OCI-LY7 (cell line): Measurements from ENCODE around the gene KATNAL1. TPM values are rescaled to one million over a fixed set of nuclear protein-coding genes. Genes with fewer than 3 reads are reported as not detected.
"Not testable (repeated sequence)": the region's sequence is repeated elsewhere in the genome, so short reads cannot be mapped to it uniquely, and the experiment has no call there.

ENCODE experiments used
- BruUV-seq: library from RNA; stranded (reverse); fragments of 400-500 nt; replicated peaks from 2 replicates; lab custom pipeline; 2021; lab: Mats Ljungman, UMichigan
- CTCF ChIA-PET: fragments of 300-600 bp; sonication (Branson Sonifier 250); formaldehyde crosslinking; loops from one replicate; lab custom pipeline; 2022; ENCODE audit warnings: antibody characterized with exemption; ENCODE audit not compliant: unreplicated experiment; lab: Charles Lee
- POLR2A ChIA-PET: fragments of 300-600 bp; sonication (Branson Sonifier 250); formaldehyde crosslinking; loops from one replicate; lab custom pipeline; 2022; ENCODE audit warnings: antibody characterized with exemption; lab: Charles Lee
- DNase-seq: peaks from one replicate; pipeline ENCODE4 v3.0.0-alpha.2; 2015; ENCODE audit warnings: low spot score
- H2AFZ ChIP-seq: fragments of 200-600 bp; sonication (generic), shearing (Covaris generic); 2 replicates; pipeline ENCODE4 v1.6.1; 2014; ENCODE audit warnings: mild to moderate bottlenecking, antibody characterized with exemption, low read length, moderate library complexity
- H3K27ac ChIP-seq: fragments of 200-600 bp; sonication (generic); 2 replicates; pipeline ENCODE4 v1.5.1; 2014; ENCODE audit warnings: mixed run types, low read depth, mild to moderate bottlenecking, moderate library complexity, low read length, inconsistent platforms; ENCODE audit not compliant: poor library complexity, severe bottlenecking
- H3K36me3 ChIP-seq: fragments of 200-600 bp; sonication (generic); 2 replicates; pipeline ENCODE4 v1.6.1; 2014; ENCODE audit warnings: mild to moderate bottlenecking, antibody characterized with exemption, low read length, moderate library complexity, mixed read lengths; ENCODE audit not compliant: insufficient read depth
- H3K4me1 ChIP-seq: fragments of 200-600 bp; sonication (generic); 2 replicates; pipeline ENCODE4 v1.5.1; 2014; ENCODE audit warnings: mild to moderate bottlenecking, low read length; ENCODE audit not compliant: insufficient read depth, poor library complexity, severe bottlenecking
- H3K4me2 ChIP-seq: fragments of 200-600 bp; sonication (generic); 2 replicates; pipeline ENCODE4 v1.6.1; 2014; ENCODE audit warnings: mild to moderate bottlenecking, low read length
- H3K4me3 ChIP-seq: fragments of 200-600 bp; sonication (generic); 2 replicates; pipeline ENCODE4 v1.5.1; 2014; ENCODE audit warnings: mild to moderate bottlenecking, low read depth, low read length; ENCODE audit not compliant: poor library complexity, severe bottlenecking
- H3K79me2 ChIP-seq: fragments of 200-600 bp; sonication (generic); 2 replicates; pipeline ENCODE4 v1.6.1; 2016; ENCODE audit warnings: low read depth, mild to moderate bottlenecking, low read length, moderate library complexity, mixed read lengths; ENCODE audit not compliant: insufficient read depth
- H3K9me2 ChIP-seq: fragments of 200-600 bp; sonication (generic); 2 replicates; pipeline ENCODE4 v1.6.1; 2016; ENCODE audit warnings: mild to moderate bottlenecking, low read length, mixed read lengths; ENCODE audit not compliant: insufficient read depth
- H3K9me3 ChIP-seq: fragments of 200-600 bp; sonication (generic); 2 replicates; pipeline ENCODE4 v1.6.1; 2014; ENCODE audit warnings: mild to moderate bottlenecking, mixed run types, low read length, mixed read lengths
- H4K20me1 ChIP-seq: fragments of 200-600 bp; sonication (generic); 2 replicates; pipeline ENCODE4 v1.6.1; 2014; ENCODE audit warnings: mild to moderate bottlenecking, antibody characterized with exemption, low read length, moderate library complexity, mixed read lengths; ENCODE audit not compliant: insufficient read depth
- EZH2phosphoT487 ChIP-seq: fragments of 200-600 bp; sonication (generic); IDR thresholded peaks from 2 replicates; pipeline ENCODE4 v1.6.1; 2018; ENCODE audit warnings: low read depth, borderline replicate concordance, mild to moderate bottlenecking, mixed run types, antibody characterized with exemption, low read length, moderate library complexity, mixed read lengths
- intact Hi-C: fragments of 100-400 bp; cut with micrococcal nuclease; formaldehyde crosslinking; loops from one replicate; pipeline ENCODE4 v1.10.0; 2022; ENCODE audit not compliant: unreplicated experiment
- total RNA-seq, 2 experiments: library from RNA; depleted of rRNA in 1 of 2; stranded (reverse); fragments of >200 nt in 1 of 2; shearing (Covaris generic) in 1 of 2; gene quantifications; 2 replicates each; pipeline ENCODE4 v1.2.3, GENCODE V29; 2014 to 2022
- TF ChIP-seq, protein P1 (sequence below): fragments of 200-600 bp; sonication (generic); conservative IDR thresholded peaks from 2 replicates; pipeline ENCODE4 v1.5.1; 2014; ENCODE audit warnings: mild to moderate bottlenecking, antibody characterized with exemption, low read length, moderate library complexity, mixed read lengths

KATNAL1 gene
- total RNA-seq, 2 experiments from 2014 or later: 13.9 to 34.5 TPM

DNA sequence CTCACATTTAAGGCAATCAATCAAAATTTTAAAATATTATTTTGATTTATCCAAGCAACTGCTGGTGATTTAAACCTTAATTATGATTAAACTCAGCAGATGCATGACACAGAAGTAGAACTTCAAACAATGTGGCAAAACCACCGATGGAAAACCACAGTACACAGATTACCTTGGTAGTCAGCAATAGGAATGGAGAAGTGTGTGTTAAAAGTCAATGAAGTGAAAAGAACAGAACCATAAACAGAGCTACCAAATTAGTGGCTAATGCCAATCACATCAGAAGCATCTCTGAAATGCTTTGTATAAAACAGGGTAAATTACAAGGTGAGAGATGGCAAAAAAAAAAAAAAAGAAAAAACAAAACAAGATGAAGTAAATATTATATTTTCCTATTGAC lies 31.2 kb downstream of the KATNAL1 start:
- POLR2A ChIA-PET: interaction anchor here (0.6 to 2.2 kb wide), 6 partner anchors 15 to 432 kb away, joined by 3 to 6 read pairs (median 3); no protein-coding TSS in a partner anchor
- CTCF ChIA-PET: no interaction called here
- Histone ChIP-seq H3K27ac (no peak overlapping the region), H2AFZ (no peak overlapping the region), H3K9me3 (peaks cover 12% of the 10 kb centered on the region; the same call in 1 of the 2 replicates), H4K20me1 (no peaks in the 10 kb centered on the region), H3K36me3 (peaks cover 93% of the 10 kb centered on the region), H3K79me2 (peaks cover 12% of the 10 kb centered on the region), H3K4me3 (no peak overlapping the region), H3K9me2 (no peaks in the 10 kb centered on the region), H3K4me2 (no peak overlapping the region), H3K4me1 (peaks cover 10% of the 10 kb centered on the region)
- TF ChIP-seq, protein P1, sequence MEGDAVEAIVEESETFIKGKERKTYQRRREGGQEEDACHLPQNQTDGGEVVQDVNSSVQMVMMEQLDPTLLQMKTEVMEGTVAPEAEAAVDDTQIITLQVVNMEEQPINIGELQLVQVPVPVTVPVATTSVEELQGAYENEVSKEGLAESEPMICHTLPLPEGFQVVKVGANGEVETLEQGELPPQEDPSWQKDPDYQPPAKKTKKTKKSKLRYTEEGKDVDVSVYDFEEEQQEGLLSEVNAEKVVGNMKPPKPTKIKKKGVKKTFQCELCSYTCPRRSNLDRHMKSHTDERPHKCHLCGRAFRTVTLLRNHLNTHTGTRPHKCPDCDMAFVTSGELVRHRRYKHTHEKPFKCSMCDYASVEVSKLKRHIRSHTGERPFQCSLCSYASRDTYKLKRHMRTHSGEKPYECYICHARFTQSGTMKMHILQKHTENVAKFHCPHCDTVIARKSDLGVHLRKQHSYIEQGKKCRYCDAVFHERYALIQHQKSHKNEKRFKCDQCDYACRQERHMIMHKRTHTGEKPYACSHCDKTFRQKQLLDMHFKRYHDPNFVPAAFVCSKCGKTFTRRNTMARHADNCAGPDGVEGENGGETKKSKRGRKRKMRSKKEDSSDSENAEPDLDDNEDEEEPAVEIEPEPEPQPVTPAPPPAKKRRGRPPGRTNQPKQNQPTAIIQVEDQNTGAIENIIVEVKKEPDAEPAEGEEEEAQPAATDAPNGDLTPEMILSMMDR: no peak
- TF ChIP-seq EZH2phosphoT487: no peak
- intact Hi-C loops: no loop called here
- DNase-seq: no peak
- BruUV-seq: no TSS peak

DNA sequence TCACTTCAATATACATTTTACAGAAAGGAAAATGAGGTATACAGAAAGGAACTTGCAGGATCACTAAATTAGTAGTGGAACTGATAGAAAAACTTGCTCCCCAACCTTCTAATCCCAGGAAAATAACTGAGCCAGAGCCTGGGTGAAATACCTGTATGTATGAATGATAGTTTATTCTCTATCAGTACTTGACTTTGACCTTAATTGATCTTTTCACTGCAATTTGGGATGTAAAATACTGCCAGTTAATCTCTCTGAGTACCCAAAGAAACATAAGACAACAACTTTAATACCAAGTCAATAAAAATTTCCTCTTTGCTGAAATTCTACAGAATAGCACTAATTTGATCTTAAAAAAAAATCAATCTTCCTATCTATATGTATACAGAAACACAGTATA lies 33.3 kb downstream of the KATNAL1 start:
- POLR2A ChIA-PET: no interaction called here
- peaks cover 12% of the 10 kb centered on the region for H3K79me2 ChIP-seq
- H3K27ac ChIP-seq: no peak overlapping the region
- H4K20me1 ChIP-seq: no peaks in the 10 kb centered on the region
- no peak overlapping the region for H3K4me3 ChIP-seq
- DNase-seq: no peak
- TF ChIP-seq, protein P1: no peak
- TF ChIP-seq EZH2phosphoT487: no peak
- H3K36me3 ChIP-seq: peaks cover 80% of the 10 kb centered on the region
- no TSS peak for BruUV-seq
- intact Hi-C loops: no loop called here
- H3K9me2 ChIP-seq: no peaks in the 10 kb centered on the region
- CTCF ChIA-PET: no interaction called here
- no peak overlapping the region for H3K4me2 ChIP-seq
- peaks cover 10% of the 10 kb centered on the region for H3K4me1 ChIP-seq
- H3K9me3 ChIP-seq: peaks cover 12% of the 10 kb centered on the region; the same call in 1 of the 2 replicates
- H2AFZ ChIP-seq: no peak overlapping the region

DNA sequence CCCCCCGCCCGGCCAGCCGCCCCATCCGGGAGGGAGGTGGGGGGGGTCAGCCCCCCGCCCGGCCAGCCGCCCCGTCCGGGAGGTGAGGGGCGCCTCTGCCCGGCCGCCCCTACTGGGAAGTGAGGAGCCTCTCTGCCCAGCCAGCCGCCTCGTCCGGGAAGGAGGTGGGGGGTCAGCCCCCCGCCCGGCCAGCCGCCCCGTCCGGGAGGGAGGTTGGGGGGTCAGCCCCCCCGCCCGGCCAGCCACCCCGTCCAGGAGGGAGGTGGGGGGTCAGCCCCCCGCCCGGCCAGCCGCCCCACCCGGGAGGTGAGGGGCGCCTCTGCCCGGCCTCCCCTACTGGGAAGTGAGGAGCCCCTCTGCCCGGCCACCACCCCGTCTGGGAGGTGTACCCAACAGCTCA lies 37.3 kb downstream of the KATNAL1 start:
- DNase-seq, CTCF ChIA-PET, BruUV-seq, H3K4me1 ChIP-seq, H3K9me2 ChIP-seq, H3K4me2 ChIP-seq, intact Hi-C loops, POLR2A ChIA-PET, H3K4me3 ChIP-seq, H2AFZ ChIP-seq, H4K20me1 ChIP-seq, H3K27ac ChIP-seq: not testable (repeated sequence)
- peaks cover 58% of the 10 kb centered on the region for H3K36me3 ChIP-seq
- peaks cover 19% of the 10 kb centered on the region for H3K79me2 ChIP-seq
- H3K9me3 ChIP-seq: peaks cover 12% of the 10 kb centered on the region
